Stimulated activated CD8-positive, alpha-beta memory T cell treated with anti-CD3 and anti-CD28 coated beads, Interleukin-4, amount 100 ng/mL, for 1 hour (primary cell): ENCODE measurements around the gene SNURF.
"Not testable (repeated sequence)": the region's sequence is repeated elsewhere in the genome, so short reads cannot be mapped to it uniquely, and the experiment has no call there.

Source experiments
- DNase-seq, 2 donors: peaks; one replicate each; pipeline ENCODE4 v3.0.0-alpha.2; 2020; ENCODE audit warnings: low read depth in 2 of 2, low spot score in 1 of 2

Gene SNURF

DNA sequence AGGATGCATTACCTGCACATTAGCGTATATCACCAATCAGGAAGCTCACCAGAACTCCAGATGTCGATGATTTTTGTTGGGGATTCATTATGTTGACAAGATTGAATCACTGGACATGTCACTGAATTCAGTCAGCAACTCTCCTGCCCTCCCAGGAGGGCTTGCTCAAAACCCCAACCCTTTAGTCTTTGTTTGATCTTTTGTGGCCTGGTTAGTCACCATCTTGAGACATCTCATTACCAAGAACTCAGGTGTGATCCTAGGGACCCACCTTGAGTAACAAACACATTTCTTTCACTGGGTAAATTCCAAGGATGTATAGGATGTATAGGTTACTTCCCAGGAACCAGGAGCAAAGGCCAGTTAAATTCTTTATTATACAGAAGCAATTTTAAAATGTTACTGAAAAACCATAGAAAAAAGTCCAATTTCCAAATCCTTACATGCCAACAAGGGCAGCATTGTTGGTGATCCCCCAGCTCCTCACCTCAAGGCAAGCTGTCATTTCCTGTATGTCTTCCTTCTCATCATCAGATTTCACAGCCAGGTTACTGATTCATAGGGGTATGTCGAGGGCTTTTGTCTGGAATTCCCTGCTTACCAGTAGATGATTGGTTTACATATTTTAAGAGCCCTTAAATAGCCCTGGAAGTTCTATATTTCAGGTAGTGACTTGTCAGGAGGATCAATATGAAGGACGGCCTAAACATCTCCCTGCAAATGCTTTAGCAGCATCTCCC, 11.7 kb downstream of the SNURF start:
- DNase-seq: no peak

- DNase-seq: no peak
Measured at GRCh38 chr15:24971052-24971451, 16.3 kb downstream of the SNURF start.

DNA sequence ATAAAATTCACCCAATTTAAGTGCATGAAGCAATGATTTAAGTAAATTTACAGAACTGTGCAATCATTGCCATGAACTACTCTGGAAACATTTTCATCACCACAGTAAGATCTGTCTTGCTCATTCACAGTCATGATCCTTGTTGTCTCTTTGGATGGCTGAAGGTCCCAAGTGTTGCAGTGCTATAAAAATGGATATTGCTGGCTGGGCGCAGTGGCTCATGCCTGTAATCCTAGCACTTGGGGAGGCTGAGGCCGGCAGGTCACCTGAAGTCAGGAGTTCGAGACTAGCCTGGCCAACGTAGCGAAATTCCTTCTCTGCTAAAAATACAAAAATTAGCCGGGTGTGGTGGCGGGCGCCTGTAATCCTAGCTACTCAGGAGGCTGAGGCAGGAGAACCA, 17.0 kb downstream of the SNURF start:
- no peak for DNase-seq

DNA sequence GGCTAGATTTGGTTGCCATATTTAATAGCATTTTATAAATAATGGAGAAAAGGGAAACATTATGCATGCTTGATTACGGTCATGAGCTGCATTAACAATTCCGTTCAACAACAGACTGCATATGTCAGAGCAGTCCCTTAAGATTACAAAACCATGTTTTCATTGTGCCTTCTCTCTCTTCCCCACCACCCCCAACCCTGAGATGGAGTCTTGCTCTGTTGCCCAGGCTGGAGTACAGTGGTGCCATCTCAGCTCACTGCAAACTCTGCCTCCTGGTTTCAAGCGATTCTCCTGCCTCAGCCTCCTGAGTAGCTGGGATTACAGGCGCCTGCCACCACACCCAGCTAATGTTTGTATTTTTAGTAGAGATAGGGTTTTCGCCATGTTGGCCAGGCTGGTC, 17.9 kb downstream of the SNURF start:
- not testable (repeated sequence) for DNase-seq

DNA sequence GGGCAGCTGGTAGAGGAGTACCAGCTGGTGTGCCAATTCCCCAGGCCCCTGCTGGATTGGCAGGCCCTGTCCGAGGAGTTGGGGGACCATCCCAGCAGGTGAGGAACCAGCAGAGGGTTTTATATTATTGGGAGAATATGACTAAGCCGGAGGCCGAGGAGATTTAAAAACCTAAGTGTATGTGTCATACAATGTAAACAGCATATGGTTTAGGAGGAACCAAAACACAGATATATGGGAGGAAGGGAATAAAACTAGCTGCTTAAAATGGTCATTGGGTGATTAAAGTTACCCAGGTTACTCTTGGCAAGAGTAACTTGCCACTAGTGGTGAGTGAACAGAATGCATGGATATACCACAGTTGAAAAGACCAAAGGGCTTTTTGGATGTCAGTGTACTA, 22.1 kb downstream of the SNURF start:
- no peak for DNase-seq

DNA sequence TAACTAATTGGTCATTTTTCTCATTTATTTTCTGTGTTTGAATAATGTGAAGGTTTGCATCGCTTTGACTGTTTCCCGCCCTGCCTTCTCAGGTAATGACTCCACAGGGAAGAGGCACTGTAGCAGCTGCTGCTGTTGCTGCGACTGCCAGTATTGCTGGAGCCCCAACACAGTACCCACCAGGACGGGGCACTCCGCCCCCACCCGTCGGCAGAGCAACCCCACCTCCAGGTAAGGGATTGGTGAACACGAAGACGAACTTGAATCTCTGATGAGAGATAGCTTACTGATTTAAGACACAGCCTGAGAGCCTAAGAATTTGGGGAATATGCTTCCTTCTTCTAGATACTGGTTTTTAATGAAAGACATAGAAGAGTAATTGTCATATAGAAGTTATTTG, 22.9 kb downstream of the SNURF start:
- no peak for DNase-seq

GRCh38 chr15:24985224-24985623, 30.4 kb downstream of the SNURF start:
- DNase-seq: no peak

GRCh38 chr15:24986653-24987052, 31.9 kb downstream of the SNURF start:
- DNase-seq: no peak
